DMS 273 (cell line): ENCODE data around the gene GBX1.

Experiments used
- DNase-seq: peaks from one replicate; lab custom pipeline; 2025; ENCODE audit not compliant: unreplicated experiment; lab: John Stamatoyannopoulos, UW

The GBX1 gene

DNA sequence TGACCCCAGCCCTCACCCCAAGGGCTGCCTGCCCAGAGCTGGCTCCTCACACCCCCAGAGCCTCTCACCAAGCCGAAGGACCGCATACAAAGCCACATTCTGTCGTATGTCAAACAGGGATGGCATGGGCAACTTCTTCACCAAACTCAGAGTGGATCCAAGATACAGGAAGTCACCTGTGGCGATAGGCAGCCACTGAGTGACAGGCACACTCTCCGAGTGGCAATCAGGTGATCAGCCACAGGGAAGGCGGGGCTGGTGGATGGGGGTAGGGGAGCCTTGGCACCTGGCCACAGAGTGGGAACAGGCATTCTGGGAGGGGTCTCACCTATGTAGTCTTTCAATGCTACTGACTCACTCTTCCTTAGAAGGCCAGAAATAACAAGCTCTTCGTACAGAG, 26.7 kb upstream of the GBX1 start:
- DNase-seq = no peak

DNA sequence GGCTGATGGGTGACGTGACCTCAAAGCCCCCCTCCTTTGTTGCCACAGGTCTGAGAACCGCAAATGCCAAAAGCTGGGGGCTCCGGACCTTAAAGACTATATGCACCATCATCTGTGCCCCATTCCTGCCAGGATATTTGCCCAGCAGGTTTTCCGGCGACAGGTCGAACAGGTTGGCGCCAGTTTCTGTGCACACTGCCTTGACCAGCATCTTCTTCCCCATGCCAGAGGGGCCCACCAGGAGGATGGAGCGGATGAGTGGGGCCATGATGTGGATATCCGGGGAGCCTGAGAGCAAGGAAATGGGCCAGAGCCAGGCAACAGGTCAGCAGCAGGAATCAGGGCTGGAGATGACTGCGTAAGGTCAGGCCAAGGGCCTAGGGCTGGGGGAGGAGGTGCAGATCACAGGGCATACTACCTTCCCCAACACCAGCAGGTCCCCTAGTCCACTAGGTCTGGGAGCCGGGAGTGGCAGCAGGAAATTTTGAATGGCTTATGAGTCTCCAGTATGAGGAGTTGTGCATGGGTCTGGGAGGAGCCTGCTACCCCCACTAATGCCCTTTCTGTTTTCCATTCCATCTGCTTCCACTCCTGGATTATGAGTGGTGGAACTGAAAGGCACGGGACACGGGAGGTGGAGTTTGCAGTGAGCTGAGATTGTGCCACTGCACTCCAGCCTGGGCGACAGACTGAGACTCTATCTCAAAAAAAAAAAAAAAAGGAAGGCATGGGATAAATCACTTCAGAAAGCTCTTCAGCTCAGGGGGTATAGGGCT, 25.9 kb upstream of the GBX1 start:
- DNase-seq = no peak

DNA sequence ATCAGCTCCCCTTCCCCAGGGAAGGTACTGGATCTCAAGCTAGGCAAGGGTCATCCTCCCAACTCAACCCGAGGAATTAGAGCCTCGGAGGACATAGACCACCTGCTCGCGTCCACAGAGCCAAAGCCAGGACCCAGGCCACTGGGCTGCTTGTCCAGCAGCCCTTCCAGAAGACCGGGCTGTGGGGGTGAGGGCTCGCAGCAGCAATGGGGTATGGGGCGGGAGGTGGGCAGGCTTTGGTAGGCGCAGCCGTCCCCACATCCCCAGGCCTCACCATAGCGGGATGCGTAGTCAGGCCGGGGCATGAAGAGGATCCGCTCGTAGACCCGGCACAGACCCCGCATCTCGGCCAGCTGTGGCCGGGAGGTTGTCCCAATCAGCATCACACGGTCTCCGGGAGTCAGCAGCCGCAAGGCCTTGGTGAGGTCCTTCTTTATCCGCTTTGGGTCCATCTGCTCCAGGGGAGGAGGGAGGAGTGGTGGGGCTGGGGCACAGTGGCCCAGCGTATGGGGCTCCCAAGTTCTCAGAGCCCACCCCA, 24.6 kb upstream of the GBX1 start:
- DNase-seq = no peak

DNA sequence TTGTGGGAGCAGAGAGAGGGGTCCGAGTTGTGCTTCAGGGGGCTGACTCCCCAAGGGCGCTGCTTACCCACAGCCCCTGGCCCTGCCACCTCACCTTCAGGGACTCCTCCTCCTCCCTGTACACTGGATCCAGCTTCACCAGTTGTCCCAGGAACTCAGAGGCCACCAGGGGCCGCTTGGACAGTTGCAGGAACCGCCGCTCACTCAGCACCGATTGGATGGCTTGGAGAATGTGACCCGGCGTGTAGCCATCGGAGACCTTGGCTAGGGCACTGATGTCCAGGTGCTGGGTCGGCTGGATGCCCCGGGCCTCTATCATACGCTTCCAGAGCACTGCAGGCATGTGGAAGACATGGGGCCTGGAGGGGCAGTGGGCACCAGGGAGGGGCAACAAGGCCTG, 24.1 kb upstream of the GBX1 start:
- DNase-seq = no peak

DNA sequence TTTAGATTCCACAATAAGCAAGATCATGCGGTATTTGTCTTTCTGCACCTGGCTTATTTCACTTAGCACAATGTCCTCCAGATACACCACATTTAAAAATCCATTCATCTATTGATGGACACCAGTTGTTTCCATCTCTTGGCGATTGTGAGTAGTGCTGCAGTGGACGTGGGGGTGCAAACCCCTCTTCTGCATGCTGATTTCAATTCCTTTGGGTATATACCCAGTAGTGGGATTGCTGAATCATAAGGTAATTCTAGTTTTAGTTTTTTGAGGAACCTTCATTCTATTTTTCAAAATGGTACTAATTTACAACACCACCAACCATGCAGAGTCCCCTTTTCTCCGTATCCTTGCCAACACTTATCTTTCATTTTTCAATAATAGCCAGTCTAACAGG, 21.5 kb upstream of the GBX1 start:
- no peak for DNase-seq

DNA sequence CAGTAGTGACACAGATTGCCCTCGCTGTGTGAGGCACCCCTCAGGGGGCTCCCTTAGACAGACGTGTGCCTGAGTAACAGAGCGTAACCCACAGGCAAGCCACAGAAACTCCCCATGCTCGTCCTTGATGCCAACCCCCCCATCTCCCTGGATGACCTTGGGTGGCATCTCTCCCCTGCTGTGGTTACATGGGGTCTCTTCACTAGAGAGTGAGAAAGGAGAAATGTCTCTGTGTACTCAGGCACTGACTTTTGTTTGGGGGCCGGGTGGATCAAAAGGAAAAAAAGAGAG, 20.7 kb upstream of the GBX1 start:
- DNase-seq = no peak

DNA sequence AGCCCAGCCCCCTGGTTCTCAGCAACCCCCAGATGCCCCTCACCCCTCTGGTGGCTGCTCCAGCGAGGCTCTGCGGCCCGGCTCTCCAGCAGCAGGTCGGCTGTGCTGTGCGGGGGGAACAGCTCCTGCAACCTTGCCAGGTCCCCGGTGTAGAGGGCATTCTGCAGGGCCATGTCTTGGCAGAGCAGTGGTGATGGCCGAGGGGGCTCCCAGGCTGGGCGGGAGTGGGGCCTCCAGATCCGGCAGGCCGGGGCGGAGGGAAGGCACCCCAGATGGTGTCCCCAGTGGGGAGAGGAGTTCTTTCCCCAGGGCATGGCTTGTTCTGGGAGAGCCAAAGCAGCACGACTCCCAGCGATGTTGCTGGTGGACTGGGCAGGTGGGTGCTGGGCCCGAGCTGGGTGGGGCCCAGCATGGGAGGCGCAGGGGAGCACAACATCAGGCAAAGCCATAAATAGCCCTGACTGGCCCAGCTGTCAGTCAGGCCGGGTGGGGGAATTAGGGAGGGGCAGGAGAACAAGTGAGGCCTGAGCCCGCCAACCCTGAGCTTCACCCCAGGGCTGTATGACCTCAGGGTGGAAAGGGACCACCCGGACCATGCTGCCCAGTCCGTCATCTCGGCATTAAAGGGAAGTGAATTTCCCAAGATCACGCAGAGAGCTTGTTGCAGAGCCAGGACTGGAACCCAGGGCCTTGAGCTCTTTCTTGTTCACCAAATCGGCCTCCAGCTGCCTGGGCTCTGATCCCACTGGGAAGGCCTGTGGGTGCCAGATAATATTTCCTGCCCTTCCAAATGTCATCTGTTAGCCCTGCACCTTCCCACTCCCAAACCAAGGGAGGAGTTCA, 20.1 kb upstream of the GBX1 start:
- DNase-seq = no peak

DNA sequence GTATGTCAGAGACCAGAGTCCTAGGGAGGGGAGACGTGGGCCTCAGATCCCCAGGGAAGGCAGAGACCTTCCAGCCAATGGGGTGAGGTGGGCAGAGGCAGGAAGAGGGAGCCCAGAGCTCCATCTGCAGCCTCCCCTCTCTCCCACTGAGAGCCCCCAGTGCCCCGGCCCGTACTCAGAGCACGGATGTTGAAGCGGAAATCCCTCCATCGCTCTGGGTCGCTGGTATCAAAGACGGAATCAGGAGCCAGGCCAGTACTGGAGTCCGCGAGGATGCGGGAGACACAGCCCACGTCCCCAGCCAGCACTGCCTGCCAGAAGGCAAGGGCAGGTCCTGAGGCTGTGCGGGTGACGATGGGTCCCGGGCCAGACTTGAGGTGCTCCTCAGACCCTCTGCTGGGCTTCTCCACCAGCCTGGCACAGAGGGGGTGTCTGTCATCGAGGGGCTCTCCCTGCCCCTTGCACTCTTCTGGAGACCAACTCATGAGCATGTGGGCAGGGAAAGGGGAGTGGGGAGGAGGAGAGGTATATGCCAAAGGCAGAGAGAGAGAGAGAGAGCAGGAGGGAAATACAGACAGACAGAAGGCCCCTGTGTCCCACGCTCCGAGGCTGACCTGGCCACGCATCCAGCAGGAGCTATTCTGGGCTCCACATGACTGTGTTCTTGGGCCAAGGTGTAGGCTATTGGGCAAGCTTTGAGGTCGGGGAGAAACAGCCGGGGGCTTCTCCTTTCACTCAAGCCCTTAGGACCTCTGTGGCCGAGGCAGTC, 19.3 kb upstream of the GBX1 start, which contains the start of gene ASB10:
ASB10 (minus strand) TSS at position 611 of the 769 bp plus-strand sequence; CDS start at position 491, 120 bp downstream.
- no peak for DNase-seq

DNA sequence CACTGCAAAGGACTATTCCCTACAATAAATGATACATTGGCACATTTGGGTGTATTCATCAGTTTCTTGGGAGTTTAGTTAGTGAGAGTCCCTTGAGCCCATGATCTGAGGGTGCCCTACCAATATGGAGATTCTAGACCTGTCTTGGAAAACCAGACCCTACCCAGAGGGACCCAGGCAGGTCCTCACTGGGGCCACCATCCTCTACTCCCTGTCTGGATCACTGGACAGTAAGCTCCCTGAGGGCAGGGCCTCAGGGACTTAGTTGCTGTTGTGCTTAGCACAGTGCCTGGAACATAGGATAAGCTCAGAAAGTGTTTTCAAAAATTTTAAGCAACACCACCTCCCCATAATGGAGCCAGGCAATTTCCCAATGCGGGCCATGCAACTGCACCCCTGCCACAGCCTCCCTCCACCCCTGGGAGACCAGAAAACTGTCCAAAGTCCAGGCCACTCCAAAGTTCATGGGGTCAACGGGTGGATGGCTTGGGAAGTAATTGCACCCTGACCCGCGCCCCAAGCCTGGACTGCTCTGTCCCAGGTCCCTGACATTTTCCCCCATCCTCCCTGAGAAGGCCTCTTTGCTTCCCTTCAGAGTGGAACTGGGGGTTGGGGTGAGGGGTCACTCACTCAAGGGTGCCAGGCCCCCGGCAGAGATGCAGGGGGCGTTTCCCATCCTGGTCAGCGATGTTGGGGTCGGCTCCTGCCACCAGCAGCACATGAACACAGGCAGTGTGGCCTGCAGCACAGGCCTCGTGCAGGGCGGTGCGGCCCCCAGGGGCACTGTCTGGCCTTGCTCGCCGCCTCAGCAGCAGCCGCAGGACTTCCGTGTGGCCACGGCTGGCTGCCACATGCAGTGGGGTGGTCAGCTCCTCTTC, 18.5 kb upstream of the GBX1 start:
- no peak for DNase-seq

DNA sequence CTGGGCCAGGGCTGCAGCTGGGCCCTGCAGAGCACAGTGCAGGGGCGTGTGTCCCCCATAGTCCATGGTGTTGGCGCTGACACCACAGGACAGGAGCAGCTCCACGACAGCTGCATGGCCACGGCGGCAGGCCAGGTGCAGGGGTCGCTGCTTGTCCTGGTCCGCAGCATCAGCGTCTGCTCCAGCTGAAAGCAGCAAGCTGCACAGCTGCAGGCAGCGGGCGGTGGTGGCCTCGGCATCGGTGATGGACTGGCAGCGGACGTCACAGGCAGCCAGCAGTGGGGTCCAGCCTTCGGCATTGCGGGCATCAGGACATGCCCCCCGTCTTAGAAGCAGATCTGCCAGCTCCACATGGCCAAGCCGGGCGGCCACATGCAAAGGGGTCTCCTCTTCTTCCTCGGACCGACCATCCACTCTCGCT, 13.5 kb upstream of the GBX1 start:
- DNase-seq = no peak

DNA sequence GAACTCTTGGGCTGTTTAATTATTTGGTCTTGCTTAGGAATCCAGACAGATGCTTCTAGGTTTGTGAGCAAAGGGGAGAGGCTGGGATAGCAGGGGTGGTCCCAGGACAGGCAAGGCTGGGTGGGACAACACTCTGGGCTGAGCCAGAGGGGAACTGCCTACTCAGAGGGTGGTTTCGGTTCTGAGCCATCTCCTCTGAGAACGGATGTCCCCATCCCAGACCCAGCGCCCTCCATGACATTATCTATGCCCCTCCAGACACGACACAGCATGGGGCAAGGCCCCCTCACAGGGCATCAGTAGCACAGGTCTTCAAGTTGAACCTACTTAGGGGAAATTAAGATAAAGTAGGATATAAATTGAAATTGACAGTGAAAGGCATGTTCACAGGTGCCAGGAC, 12.5 kb upstream of the GBX1 start:
- DNase-seq = no peak

DNA sequence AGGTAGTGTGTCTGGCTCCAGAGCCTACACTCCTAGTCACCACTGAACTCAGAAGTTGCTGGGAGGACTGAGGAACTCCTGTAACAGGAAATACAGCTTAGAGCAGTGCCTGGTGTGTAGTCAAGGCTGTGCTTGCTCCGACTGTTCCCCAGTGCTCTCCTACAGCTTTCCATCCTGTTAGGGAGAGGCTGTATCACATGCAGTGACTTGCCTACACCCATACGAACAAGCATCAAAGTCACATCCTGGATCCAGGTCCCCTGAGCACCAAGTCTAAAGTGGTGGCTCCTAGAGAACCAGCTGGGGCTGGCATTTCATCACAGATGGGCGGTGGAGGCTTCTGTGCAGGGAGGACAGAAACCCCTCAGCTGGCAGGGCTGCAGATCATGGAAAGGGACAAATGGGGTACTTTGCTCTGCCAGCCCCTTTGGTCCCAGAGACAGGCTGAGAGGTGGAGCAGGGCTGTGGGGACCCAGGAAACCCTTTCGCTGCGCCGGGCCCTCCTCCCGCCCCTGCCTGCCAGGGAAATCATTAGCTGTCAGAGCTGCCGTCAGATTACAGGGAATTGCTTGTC, 11.9 kb upstream of the GBX1 start:
- no peak for DNase-seq

DNA sequence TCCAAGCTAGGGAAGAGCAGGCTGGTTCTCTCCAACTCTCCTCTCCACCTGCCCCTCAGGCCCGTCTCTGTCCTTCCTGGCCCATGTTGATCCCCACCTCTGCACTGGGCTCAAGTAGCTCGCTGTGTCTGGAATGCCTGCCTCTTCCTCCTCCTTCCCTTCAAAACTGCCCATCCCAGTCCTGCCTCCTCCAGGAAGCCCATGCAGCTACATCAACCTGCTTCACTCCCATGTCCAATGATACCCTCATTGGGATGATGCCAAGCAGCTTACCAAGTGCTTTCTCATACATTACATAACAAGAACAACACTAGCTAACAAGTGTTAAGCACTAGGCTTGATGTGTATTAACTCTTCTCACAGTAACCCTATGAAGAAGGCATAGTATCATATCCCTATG, 11.3 kb upstream of the GBX1 start:
- DNase-seq = no peak

DNA sequence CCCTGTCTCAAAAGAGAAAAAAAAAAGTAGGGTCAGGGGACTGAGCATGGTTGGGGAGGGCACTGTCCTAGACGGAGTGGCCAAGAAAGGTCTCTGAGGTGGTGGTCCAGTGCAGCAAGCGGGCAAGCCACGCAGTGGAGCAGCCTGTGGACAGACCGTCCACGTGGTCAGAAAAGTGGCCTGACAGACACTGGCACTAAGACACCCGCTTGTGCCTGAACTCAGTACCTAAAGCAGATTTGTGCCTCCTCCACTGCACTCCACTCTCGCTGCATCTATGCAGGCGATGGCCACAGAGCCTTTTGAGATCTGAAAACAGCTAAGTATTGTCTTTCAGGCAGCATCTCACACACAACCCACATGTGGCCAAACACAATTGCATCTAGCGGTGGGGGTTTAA, 10.7 kb upstream of the GBX1 start:
- no peak for DNase-seq

DNA sequence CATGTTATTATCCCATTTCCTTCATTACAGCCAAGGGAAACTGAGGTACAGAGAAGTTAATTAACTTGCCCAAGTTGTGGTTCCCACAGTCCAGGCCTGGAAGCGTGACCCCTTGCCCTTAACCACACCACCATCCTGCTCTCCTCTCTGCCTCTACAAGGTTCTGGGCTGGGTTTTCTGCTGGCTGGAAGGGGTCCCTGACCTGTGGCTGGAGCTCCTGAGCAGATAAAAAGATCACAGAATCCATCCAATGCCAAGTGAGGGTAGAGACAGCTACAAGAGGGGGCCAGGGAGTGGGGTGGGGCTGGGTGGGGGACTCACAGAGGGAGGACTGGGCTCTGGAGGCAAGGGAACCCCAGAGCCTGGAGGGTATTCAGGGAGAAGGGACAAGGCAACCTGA, 9.8 kb upstream of the GBX1 start:
- DNase-seq = no peak

DNA sequence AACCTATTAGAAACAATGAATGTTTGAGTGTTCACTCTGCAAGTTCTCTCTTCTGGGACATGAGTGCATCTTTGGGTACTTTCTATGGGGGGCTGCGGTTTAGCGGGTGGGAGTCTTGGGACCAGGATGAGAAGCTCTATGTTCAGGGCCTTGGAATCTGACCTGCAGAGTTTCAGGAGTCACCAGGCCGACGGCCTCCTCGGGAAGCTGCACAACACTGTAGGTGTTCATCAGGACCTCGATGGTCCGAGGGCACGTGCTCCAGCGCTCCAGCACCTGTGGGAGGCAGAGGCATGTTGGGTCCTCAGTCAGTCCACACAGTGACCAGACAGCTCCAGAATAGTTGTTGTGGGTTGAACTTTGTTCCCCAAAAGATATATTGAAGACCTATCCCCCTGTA, 8.9 kb upstream of the GBX1 start:
- DNase-seq = no peak

DNA sequence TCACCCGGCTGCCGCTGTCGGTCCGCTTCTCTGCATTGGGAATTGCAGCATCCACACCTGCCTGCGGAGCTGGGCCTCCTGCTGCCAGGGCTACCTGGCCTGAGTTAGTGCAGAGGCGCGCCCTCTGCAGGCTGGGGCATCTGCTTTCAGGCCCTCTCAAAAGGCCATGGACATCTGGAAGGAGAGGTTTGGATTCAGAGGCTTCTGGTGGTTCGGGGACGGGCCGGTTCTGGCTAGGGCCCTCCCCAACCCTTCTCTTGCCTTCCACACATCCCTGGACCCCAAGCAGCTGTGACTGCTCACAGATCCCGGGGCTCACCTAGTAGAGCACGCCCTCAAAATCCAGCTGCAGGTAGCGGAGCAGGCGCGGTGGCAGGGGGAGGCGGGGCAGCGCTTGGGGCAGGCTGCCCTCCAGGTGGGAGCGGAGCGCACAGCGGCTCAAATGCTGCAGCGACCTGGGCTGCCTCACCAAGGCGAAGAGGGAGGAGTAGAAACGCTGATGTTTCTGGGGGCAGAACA, 8.4 kb upstream of the GBX1 start:
- DNase-seq = no peak

DNA sequence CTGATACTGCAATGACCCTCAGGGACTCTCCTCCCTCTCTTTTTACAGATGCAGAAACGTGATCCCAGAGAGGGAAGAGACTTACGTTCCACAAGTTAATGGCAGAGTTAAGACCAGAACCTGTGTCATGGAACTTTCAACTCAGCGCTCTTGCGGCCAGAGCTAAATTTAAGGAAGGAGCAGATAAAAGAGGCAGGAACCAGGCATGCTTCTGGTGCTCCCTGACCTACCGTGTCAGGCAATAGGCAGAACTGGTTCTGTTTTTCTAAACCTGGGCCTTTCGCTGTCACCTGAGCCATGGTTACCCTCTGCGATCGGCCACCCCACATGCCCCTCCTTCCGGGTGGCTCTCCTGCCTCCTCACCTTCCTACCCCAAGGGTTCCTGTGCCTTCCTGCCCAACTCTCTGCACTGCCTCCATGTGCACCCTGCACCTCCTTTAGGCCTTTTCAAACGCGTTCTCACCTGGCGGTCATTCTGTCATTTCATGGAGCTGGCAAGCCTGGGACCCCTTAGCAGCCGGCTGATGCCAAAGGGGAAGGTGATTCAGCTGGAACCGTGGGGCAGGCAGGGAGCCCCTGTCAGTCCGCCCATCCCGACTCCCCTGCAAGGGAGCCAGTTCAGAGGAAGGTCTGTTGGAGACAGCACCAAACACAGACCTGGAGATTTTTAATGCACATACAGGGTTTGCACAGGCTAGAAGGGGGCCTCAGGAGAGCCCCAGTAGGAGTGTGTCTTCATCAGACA, 7.7 kb upstream of the GBX1 start:
- no peak for DNase-seq
